PFSK-1 (cell line): ENCODE data around the gene LDLRAD4.

ENCODE experiments used
- FOXP2 ChIP-seq: optimal IDR thresholded peaks from 2 replicates; pipeline ENCODE3; 2011; ENCODE audit warnings: borderline replicate concordance, control low read depth, inconsistent platforms; ENCODE audit not compliant: insufficient read depth; ENCODE audit errors: extremely low read length, extremely low read depth
- POLR2AphosphoS5 ChIP-seq: IDR thresholded peaks from 2 replicates; pipeline ENCODE4 v1.6.1; 2012; ENCODE audit warnings: low read depth, mild to moderate bottlenecking, control low read depth, low read length, moderate library complexity
- SIN3A ChIP-seq: IDR thresholded peaks from 2 replicates; pipeline ENCODE4 v1.6.1; 2012; ENCODE audit warnings: mild to moderate bottlenecking, low read length, moderate library complexity, borderline replicate concordance; ENCODE audit not compliant: insufficient read depth
- TAF1 ChIP-seq: IDR thresholded peaks from 2 replicates; pipeline ENCODE4 v1.6.1; 2012; ENCODE audit warnings: low read length, control low read depth, borderline replicate concordance; ENCODE audit not compliant: insufficient read depth
- TF ChIP-seq, protein P1 (sequence below), 2 experiments: IDR thresholded peaks; 2 replicates each; pipeline versions ENCODE4 v1.6.1 to v1.8.0; 2011 to 2012; ENCODE audit warnings: low read depth in 2 of 2, low read length in 2 of 2, control low read depth in 1 of 2, inconsistent platforms in 1 of 2, mild to moderate bottlenecking in 1 of 2, moderate library complexity in 1 of 2; ENCODE audit not compliant: insufficient read depth in 1 of 2

Gene LDLRAD4

DNA sequence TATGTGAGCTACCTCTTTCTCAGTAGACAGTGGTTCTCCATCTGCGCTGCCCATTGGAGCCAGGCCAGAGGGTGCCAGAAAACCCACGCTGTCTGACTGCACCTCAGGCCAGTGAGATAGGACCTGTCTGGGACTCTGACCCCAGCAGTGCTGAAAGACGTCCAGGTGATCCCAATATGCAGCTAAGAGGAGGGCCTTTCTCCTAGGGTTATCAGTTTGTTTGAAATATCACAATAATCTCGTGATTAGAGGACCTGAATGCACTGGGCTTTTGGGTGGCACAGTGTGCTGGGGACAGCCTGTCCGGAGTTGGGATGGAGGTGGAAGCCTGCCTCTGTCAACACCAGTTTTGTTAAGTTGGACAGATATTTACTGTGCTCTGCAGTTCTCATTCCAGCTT lies 216.3 kb downstream of the LDLRAD4 start:
- TF ChIP-seq TAF1 (no peak), SIN3A (no peak), POLR2AphosphoS5 (no peak), FOXP2 (no peak)
- TF ChIP-seq, protein P1, sequence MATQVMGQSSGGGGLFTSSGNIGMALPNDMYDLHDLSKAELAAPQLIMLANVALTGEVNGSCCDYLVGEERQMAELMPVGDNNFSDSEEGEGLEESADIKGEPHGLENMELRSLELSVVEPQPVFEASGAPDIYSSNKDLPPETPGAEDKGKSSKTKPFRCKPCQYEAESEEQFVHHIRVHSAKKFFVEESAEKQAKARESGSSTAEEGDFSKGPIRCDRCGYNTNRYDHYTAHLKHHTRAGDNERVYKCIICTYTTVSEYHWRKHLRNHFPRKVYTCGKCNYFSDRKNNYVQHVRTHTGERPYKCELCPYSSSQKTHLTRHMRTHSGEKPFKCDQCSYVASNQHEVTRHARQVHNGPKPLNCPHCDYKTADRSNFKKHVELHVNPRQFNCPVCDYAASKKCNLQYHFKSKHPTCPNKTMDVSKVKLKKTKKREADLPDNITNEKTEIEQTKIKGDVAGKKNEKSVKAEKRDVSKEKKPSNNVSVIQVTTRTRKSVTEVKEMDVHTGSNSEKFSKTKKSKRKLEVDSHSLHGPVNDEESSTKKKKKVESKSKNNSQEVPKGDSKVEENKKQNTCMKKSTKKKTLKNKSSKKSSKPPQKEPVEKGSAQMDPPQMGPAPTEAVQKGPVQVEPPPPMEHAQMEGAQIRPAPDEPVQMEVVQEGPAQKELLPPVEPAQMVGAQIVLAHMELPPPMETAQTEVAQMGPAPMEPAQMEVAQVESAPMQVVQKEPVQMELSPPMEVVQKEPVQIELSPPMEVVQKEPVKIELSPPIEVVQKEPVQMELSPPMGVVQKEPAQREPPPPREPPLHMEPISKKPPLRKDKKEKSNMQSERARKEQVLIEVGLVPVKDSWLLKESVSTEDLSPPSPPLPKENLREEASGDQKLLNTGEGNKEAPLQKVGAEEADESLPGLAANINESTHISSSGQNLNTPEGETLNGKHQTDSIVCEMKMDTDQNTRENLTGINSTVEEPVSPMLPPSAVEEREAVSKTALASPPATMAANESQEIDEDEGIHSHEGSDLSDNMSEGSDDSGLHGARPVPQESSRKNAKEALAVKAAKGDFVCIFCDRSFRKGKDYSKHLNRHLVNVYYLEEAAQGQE (IDR thresholded peaks at IDR 0.05; ENCODE audit: insufficient read depth in 1 of 2, low read depth in 2 of 2, low read length in 2 of 2), result no peak

DNA sequence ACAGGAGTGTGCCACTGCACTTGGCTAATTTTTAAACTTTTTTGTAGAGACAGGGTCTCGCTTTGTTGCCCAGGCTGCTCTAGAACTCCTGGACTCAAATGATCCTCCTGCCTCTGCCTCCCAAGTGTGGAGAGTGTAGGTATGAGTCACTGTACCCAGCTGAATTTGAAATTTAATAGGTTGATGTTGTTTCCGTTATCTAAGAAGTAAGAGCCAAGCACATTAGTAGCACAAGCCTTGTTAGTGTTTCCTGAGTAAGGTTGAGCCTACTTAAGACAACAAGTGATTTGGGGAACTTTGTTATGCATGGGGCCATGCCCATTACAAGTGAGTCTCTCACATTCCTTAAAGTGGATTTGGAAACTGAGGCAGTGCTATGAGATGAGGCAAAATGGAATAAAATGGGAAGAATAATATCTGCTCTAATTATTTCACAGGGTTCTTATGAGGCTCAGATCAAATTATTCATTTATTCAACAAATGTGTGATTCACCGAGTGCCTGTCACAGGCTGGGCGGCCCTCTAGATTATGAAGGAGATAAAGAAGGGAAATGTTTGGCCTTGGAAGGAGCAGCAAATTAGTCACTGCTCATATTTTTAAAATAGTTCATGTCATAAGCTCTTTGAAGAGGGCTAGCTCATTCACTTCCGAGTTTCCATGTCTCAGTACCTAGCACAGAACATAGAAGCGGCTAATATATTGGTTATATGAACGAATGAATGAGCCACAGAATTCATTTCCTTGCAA lies 217.2 kb downstream of the LDLRAD4 start:
- no peak for TF ChIP-seq SIN3A
- TF ChIP-seq POLR2AphosphoS5, result no peak
- TF ChIP-seq, protein P1 (IDR thresholded peaks at IDR 0.05; ENCODE audit: insufficient read depth in 1 of 2, low read depth in 2 of 2, low read length in 2 of 2), result no peak
- TF ChIP-seq TAF1, result no peak
- no peak for TF ChIP-seq FOXP2

DNA sequence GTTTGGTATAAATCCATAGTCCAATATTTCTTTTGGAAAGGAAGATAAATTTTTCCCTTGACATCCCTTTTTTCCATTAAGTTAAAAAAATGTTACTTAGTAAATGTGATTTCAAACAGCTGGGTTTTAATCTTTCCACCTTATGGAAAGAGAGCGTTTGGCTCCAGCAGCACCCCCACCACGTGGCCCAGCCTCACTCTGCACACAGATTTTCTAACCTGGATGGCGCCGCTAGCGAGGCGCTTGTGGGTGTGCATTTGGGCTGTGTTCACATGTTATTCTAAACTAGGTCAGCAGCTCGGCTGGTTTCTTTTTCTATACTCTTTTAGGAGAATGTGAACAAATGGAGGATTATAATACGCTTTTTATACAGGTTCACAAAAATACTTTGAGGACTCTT lies 218.0 kb downstream of the LDLRAD4 start:
- TF ChIP-seq, protein P1 (IDR thresholded peaks at IDR 0.05; ENCODE audit: insufficient read depth in 1 of 2, low read depth in 2 of 2, low read length in 2 of 2), result no peak
- no peak for TF ChIP-seq FOXP2
- TF ChIP-seq TAF1, result no peak
- TF ChIP-seq POLR2AphosphoS5, result no peak
- TF ChIP-seq SIN3A, result no peak

DNA sequence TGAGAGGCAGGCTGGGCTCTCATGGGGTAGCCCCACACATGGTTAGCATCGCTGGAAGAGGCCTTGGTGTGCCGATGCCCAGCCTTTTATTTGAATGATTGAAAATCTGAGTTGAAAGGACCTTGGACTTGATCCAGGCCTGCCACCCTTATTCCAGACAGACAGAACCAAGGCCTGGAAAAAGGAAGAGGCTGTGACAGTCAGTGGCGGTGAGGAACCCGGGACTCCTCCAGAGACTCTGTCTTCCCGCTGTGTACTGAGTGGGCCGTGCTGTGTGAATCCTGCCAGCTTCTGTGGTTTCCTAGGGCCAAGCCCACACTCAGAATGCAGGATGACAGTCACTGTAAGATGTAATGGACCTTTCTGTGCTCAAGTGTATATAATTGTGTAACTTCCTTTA lies 218.5 kb downstream of the LDLRAD4 start:
- TF ChIP-seq POLR2AphosphoS5 (no peak), FOXP2 (no peak), TAF1 (no peak), SIN3A (no peak)
- TF ChIP-seq, protein P1 (IDR thresholded peaks at IDR 0.05; ENCODE audit: insufficient read depth in 1 of 2, low read depth in 2 of 2, low read length in 2 of 2), result no peak
